Measurements from ENCODE around the gene EPHA7. TPM values are rescaled to one million over a fixed set of nuclear protein-coding genes. Genes with fewer than 3 reads are reported as not detected.
A peak's percentile ranks its signal among the peaks of the same experiment; 100 is the strongest.

Gene EPHA7
- polyA plus RNA-seq, 1 experiment, result not detected

- ChIA-PET CTCF (interaction anchor here (0.8 kb wide), 1 partner anchor 18 kb away, joined by 3 read pairs; no protein-coding TSS in a partner anchor), POLR2A (no interaction called here)
- no peak for TF ChIP-seq CTCF (IDR thresholded peaks at IDR 0.05; ENCODE audit: insufficient read depth, low read depth, low read length)
- Histone ChIP-seq H3K36me3 (ENCODE audit: control insufficient read depth, insufficient read depth, low read length) (no peaks in the 10 kb centered on the region), H3K4me3 (ENCODE audit: low read depth, low read length) (peak overlapping the region; percentile 34), H3K27me3 (ENCODE audit: control insufficient read depth, insufficient read depth, low read length) (peaks cover 19% of the 10 kb centered on the region)
- DNase-seq (ENCODE audit: low read depth), result no peak
Observed at GRCh38 chr6:93418408-93419303, 703 bp downstream of the EPHA7 start.

- DNase-seq (ENCODE audit: low read depth), result no peak
- no peak for TF ChIP-seq CTCF (IDR thresholded peaks at IDR 0.05; ENCODE audit: insufficient read depth, low read depth, low read length)
- CTCF ChIA-PET, result interaction anchor here (0.8 kb wide), 1 partner anchor 19 kb away, joined by 3 read pairs; no protein-coding TSS in a partner anchor
- POLR2A ChIA-PET, result no interaction called here
- peaks cover 19% of the 10 kb centered on the region for H3K27me3 ChIP-seq (ENCODE audit: control insufficient read depth, insufficient read depth, low read length)
- H3K36me3 ChIP-seq (ENCODE audit: control insufficient read depth, insufficient read depth, low read length), result no peaks in the 10 kb centered on the region
- H3K4me3 ChIP-seq (ENCODE audit: low read depth, low read length), result no peak overlapping the region
Observed at GRCh38 chr6:93418033-93418407, 1.3 kb downstream of the EPHA7 start.

GRCh38 chr6:93417421-93418013 lies 1.8 kb downstream of the EPHA7 start:
- ChIA-PET CTCF (no interaction called here), POLR2A (no interaction called here)
- no peak for TF ChIP-seq CTCF (IDR thresholded peaks at IDR 0.05; ENCODE audit: insufficient read depth, low read depth, low read length)
- no peak for DNase-seq (ENCODE audit: low read depth)
- Histone ChIP-seq H3K4me3 (ENCODE audit: low read depth, low read length) (no peak overlapping the region), H3K27me3 (ENCODE audit: control insufficient read depth, insufficient read depth, low read length) (peaks cover 19% of the 10 kb centered on the region), H3K36me3 (ENCODE audit: control insufficient read depth, insufficient read depth, low read length) (no peaks in the 10 kb centered on the region)

- POLR2A ChIA-PET, result no interaction called here
- CTCF ChIA-PET, result no interaction called here
- TF ChIP-seq CTCF (IDR thresholded peaks at IDR 0.05; ENCODE audit: insufficient read depth, low read depth, low read length), result no peak
- no peak for DNase-seq (ENCODE audit: low read depth)
- no peaks in the 10 kb centered on the region for H3K36me3 ChIP-seq (ENCODE audit: control insufficient read depth, insufficient read depth, low read length)
- H3K27me3 ChIP-seq (ENCODE audit: control insufficient read depth, insufficient read depth, low read length), result peaks cover 19% of the 10 kb centered on the region
- no peak overlapping the region for H3K4me3 ChIP-seq (ENCODE audit: low read depth, low read length)
Observed at GRCh38 chr6:93416571-93417420, 2.6 kb downstream of the EPHA7 start.

GRCh38 chr6:93413190-93413589 lies 6.2 kb downstream of the EPHA7 start:
- DNase-seq (ENCODE audit: low read depth), result no peak
- H3K36me3 ChIP-seq (ENCODE audit: control insufficient read depth, insufficient read depth, low read length), result no peaks in the 10 kb centered on the region
- ChIA-PET CTCF (no interaction called here), POLR2A (no interaction called here)
- TF ChIP-seq CTCF (IDR thresholded peaks at IDR 0.05; ENCODE audit: insufficient read depth, low read depth, low read length), result no peak
- peaks cover 15% of the 10 kb centered on the region for H3K27me3 ChIP-seq (ENCODE audit: control insufficient read depth, insufficient read depth, low read length)
- no peak overlapping the region for H3K4me3 ChIP-seq (ENCODE audit: low read depth, low read length)

Data from BJ (cell line).